GM10266 (cell line): ENCODE measurements around the gene CDPF1.

Experiments used
- DNase-seq: peaks from one replicate; pipeline ENCODE4 v3.0.0; 2012; ENCODE audit errors: extremely low spot score
- TF ChIP-seq, protein P1 (sequence below): IDR thresholded peaks from 2 replicates; pipeline ENCODE4 v1.5.1; 2012; ENCODE audit warnings: mild to moderate bottlenecking, low read depth; ENCODE audit not compliant: control insufficient read depth, insufficient read depth; ENCODE audit errors: missing control alignments

Gene CDPF1

DNA sequence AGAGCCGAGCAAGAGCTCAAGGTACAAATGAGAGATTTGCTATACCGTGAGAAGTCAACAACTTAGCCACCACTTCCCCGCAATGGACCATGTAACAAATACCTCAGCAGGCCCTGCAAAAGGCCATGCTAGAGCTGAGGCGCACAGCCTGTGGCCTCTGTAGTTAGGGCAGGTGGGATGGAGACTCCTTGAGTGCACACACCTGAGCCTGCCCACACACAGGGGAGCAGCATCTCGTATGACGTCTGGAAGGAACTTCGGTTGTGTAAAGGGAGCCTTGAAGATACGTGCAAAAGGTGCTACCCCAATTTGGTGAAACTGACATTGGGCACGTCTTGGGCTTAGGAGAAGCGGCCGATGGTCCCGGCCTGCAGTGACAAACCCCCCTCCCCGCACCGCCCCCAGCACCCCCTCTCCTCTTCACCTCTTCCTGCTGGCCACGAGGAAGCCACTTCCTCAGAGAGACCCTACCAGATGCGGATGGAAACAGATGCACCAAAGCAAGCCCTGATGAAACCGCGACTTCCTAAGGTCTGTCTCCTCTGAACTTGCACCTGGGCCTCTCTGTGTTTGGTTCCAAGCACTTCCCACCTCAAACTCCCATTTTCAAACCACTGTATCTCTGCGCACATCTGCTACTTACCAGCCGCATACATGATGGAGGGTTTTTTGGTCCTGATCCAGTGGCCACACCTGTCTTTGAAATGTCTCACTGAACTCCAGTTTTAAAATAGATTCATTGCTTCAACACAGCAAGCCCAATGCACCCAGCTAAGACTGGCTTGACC is 10.6 kb downstream of the CDPF1 start:
- DNase-seq: no peak
- TF ChIP-seq, protein P1, sequence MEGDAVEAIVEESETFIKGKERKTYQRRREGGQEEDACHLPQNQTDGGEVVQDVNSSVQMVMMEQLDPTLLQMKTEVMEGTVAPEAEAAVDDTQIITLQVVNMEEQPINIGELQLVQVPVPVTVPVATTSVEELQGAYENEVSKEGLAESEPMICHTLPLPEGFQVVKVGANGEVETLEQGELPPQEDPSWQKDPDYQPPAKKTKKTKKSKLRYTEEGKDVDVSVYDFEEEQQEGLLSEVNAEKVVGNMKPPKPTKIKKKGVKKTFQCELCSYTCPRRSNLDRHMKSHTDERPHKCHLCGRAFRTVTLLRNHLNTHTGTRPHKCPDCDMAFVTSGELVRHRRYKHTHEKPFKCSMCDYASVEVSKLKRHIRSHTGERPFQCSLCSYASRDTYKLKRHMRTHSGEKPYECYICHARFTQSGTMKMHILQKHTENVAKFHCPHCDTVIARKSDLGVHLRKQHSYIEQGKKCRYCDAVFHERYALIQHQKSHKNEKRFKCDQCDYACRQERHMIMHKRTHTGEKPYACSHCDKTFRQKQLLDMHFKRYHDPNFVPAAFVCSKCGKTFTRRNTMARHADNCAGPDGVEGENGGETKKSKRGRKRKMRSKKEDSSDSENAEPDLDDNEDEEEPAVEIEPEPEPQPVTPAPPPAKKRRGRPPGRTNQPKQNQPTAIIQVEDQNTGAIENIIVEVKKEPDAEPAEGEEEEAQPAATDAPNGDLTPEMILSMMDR: no peak

DNA sequence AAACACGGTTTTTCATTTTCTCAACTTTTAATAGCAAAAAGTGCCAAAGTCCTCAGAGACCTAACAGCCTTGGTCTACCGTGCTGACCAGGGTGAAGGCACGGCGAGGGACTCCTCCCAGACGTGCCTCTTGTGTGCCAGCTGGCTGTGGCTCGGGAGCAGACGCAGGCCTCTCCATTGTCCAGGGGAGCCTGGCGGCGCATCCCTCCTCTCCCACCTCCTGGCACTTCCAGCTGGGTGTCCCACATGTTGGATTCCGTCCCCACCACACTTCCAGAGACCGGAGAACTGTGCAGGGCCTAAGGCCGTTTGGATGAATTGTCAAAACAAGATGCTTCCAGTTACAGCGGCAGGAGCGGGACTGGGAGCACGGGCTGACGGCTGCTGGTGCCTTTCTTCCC is 11.6 kb downstream of the CDPF1 start:
- no peak for DNase-seq
- TF ChIP-seq, protein P1: no peak

DNA sequence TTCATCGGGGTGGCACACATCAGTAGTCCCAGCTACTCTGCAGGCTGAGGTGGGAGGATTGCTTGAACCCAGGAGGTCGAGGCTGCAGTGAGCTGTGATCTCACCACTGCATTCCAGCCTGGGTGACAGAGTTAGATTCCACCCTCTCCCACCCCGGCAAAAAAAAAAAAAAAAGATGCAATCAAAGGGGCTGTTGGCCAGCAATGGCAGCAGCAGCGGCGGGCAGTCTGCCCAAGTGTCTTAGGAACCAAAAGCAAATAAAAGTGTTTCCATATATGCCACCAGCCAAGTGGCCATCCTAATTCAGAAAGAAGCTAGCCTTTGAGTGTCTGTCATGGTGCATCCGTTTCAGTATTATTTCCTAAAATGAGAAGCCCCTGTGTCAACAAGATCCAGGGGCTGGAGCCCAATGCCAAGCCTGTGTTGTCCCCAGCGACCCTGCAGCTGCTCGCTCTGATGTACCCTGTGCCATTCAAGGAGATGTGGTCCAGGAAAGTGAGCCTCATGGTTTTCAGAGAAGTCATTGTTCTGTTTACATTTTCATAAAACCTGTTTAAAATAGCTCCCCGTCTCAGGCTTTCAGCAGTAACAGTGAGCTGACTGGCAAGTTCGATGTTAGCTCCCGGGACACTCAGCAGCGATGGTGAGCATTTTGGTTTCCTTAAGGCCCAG is 12.5 kb downstream of the CDPF1 start:
- TF ChIP-seq, protein P1: no peak
- no peak for DNase-seq

DNA sequence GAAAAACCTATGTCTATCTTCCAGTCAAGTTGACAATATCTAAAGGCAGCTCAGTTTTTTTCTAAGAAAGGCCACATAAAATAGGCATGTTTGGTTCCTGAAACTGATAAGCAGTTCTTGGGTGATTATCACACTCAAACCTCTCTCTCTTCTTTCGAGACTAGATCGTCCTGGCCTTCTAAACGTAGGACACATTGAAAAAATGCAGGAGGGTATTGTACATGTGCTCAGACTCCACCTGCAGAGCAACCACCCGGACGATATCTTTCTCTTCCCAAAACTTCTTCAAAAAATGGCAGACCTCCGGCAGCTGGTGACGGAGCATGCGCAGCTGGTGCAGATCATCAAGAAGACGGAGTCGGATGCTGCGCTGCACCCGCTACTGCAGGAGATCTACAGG is 15.1 kb downstream of the CDPF1 start:
- DNase-seq: no peak
- TF ChIP-seq, protein P1: no peak

DNA sequence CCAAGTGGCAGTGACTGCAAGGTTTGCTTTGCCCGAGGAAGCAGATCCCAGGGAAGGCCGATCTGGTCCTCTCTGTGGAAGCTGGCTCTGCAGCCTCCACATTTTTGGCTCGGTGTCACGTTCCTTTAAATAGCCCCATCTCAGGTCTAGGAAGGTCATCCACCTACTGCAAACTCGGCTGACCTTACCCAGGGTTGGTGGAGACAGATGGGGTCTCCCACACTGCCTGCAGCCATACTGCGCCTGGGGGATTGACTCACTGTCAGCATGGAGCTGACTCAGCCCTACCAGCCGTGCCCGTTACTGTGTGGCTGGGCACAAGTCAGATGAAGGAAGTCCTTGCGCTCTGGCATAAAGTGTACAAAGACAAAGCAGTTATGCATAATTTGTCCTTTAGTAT is 16.9 kb downstream of the CDPF1 start:
- TF ChIP-seq, protein P1: no peak
- no peak for DNase-seq

DNA sequence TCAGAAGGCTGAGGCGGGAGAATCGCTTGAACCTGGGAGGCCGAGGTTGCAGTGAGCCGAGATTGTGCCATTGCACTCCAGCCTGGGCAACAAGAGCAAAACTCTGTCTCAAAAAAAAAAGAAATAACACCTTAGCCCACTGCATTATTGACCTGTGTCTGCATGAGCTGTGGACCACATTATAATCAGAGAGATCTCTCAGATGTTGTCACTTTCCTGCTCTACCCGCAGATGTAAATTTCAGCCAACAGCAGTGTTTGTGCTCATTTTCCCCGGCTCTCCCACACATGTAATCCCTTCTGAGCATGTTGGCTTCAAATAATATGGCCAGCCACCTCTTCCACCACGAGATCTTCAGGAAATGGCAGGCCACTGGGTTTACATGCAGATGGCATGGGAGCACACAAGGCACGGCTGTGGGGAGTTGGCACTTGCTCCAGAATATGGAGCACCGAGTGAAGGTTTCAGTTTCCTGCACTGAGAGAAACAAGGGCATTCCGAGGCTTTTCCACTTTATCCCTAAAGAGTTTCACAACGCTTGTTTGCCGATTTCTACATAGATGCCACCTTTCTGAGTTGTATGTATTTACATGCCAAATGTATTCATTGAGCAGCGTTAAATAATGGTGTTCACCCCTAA is 19.7 kb downstream of the CDPF1 start:
- TF ChIP-seq, protein P1: no peak

More for the DNA sequence above, 19.7 kb downstream of the CDPF1 start:
- DNase-seq: no peak
